RWPE2 (cell line): ENCODE measurements around the gene CTNND2.

Source experiments
- ATAC-seq: fragments of 200-7000 bp; cut with Tn5 transposase; 3 replicates; pipeline ENCODE4 v1.9.1; 2021; ENCODE audit warnings: low read depth
- DNase-seq: peaks from one replicate; pipeline ENCODE4 v3.0.0-alpha.2; 2020; ENCODE audit warnings: low spot score
- H3K27ac ChIP-seq: fragments of 450-650 bp; 2 replicates; pipeline ENCODE4 v1.5.1; 2017; ENCODE audit warnings: mild to moderate bottlenecking; ENCODE audit not compliant: poor library complexity, severe bottlenecking
- H3K27me3 ChIP-seq: fragments of 250-450 bp; sonication (Bioruptor Pico); 2 replicates; pipeline ENCODE4 v1.5.1; 2021; ENCODE audit warnings: mild to moderate bottlenecking, moderate library complexity; ENCODE audit not compliant: insufficient read depth, poor library complexity, severe bottlenecking
- H3K36me3 ChIP-seq: fragments of 250-450 bp; sonication (Bioruptor Pico); 2 replicates; pipeline ENCODE4 v1.5.1; 2020; ENCODE audit warnings: low read depth, mild to moderate bottlenecking, moderate library complexity
- H3K4me1 ChIP-seq: fragments of 250-450 bp; sonication (Bioruptor Pico); 2 replicates; pipeline ENCODE4 v1.5.1; 2021; ENCODE audit warnings: mild to moderate bottlenecking, moderate library complexity; ENCODE audit not compliant: insufficient read depth, poor library complexity, severe bottlenecking
- H3K4me3 ChIP-seq: fragments of 250-450 bp; sonication (Bioruptor Pico); 2 replicates; pipeline ENCODE4 v1.5.1; 2021; ENCODE audit warnings: mild to moderate bottlenecking, moderate library complexity; ENCODE audit not compliant: severe bottlenecking
- H3K9me3 ChIP-seq: fragments of 250-450 bp; sonication (Bioruptor Pico); 2 replicates; pipeline ENCODE4 v1.5.1; 2021; ENCODE audit warnings: mild to moderate bottlenecking, moderate library complexity; ENCODE audit not compliant: severe bottlenecking
- CTCF ChIP-seq: fragments of 450-650 bp; IDR thresholded peaks from one replicate; pipeline ENCODE4 v1.5.1; 2017; ENCODE audit warnings: mild to moderate bottlenecking, moderate library complexity; ENCODE audit not compliant: poor library complexity, severe bottlenecking

The CTNND2 gene

GRCh38 chr5:11302663-11303062 lies 601.6 kb downstream of the CTNND2 start:
- DNase-seq (no peak), ATAC-seq (no peak)
- Histone ChIP-seq H3K36me3 (no peaks in the 10 kb centered on the region), H3K4me1 (no peaks in the 10 kb centered on the region), H3K4me3 (no peak overlapping the region), H3K9me3 (no peaks in the 10 kb centered on the region), H3K27me3 (peaks cover 24% of the 10 kb centered on the region), H3K27ac (no peak overlapping the region)
- no peak for TF ChIP-seq CTCF

GRCh38 chr5:11301171-11301570 lies 603.1 kb downstream of the CTNND2 start:
- no peak for ATAC-seq
- TF ChIP-seq CTCF, result no peak
- no peak for DNase-seq
- Histone ChIP-seq H3K36me3 (no peaks in the 10 kb centered on the region), H3K4me3 (no peak overlapping the region), H3K9me3 (no peaks in the 10 kb centered on the region), H3K27ac (no peak overlapping the region), H3K4me1 (no peaks in the 10 kb centered on the region), H3K27me3 (peaks cover 21% of the 10 kb centered on the region)

DNA sequence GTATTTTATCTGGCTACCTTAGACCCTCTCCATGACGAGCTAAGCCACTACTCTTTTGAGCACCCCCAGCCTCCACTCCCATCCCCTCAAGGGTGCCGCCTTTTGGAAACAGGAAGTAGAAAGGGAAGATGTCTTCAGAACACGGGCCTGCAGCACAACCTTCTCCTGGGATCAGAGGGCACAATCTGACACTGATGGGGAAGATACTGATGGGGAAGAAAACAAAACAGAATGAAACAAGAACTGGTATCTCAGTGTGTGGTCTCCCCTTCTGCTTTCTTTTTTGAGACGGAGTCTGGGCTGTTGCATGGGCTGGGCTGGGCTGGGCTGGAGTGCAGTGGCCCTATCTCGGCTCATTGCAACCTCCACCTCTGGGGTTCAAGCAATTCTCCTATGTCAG lies 603.5 kb downstream of the CTNND2 start:
- ATAC-seq (no peak), DNase-seq (no peak)
- Histone ChIP-seq H3K27ac (no peak overlapping the region), H3K4me1 (no peaks in the 10 kb centered on the region), H3K9me3 (no peaks in the 10 kb centered on the region), H3K36me3 (no peaks in the 10 kb centered on the region), H3K4me3 (no peak overlapping the region), H3K27me3 (peaks cover 21% of the 10 kb centered on the region)
- no peak for TF ChIP-seq CTCF

- Histone ChIP-seq H3K9me3 (no peaks in the 10 kb centered on the region), H3K4me1 (no peaks in the 10 kb centered on the region), H3K4me3 (no peak overlapping the region), H3K27ac (no peak overlapping the region), H3K36me3 (no peaks in the 10 kb centered on the region), H3K27me3 (peaks cover 23% of the 10 kb centered on the region)
- no peak for TF ChIP-seq CTCF
- no peak for DNase-seq
- no peak for ATAC-seq
Observed at GRCh38 chr5:11298877-11299276, 605.4 kb downstream of the CTNND2 start.

- Histone ChIP-seq H3K27me3 (peaks cover 36% of the 10 kb centered on the region), H3K9me3 (no peaks in the 10 kb centered on the region), H3K4me1 (no peaks in the 10 kb centered on the region), H3K4me3 (no peak overlapping the region), H3K36me3 (no peaks in the 10 kb centered on the region), H3K27ac (no peak overlapping the region)
- DNase-seq, result no peak
- TF ChIP-seq CTCF, result no peak
- no peak for ATAC-seq
Observed at GRCh38 chr5:11293523-11293922, 610.7 kb downstream of the CTNND2 start.
